ENCODE data around the gene DUSP22. TPM values are rescaled to one million over a fixed set of nuclear protein-coding genes. Genes with fewer than 3 reads are reported as not detected.

The DUSP22 gene
- polyA plus RNA-seq, 1 of the 3 experiments (the other 2 are of a cell fraction): 6.8 TPM

- Histone ChIP-seq H3K79me2 (ENCODE audit: insufficient read depth) (no peaks in the 10 kb centered on the region), H4K20me1 (ENCODE audit: insufficient read depth) (0 out of 2 replicates have a peak, but pooled peaks cover 4% of the 10 kb centered on the region), H3K9me2 (no peaks in the 10 kb centered on the region), H2AFZ (ENCODE audit: low read depth) (no peak overlapping the region), H3K9ac (no peak overlapping the region), H3K36me3 (replicated peaks in 1 of 2; ENCODE audit: control insufficient read depth in 1 of 2, insufficient read depth in 2 of 2, low read length in 1 of 2) (no peaks in the 10 kb centered on the region), H3K27me3 (ENCODE audit: insufficient read depth) (peaks cover 23% of the 10 kb centered on the region), H3K4me1 (ENCODE audit: control insufficient read depth in 1 of 2, insufficient read depth in 2 of 2, low read depth in 1 of 2, low read length in 1 of 2) (no peaks in the 10 kb centered on the region; a peak in 2 of 4 replicates), H3K9me3 (no peaks in the 10 kb centered on the region), H3K4me3 (ENCODE audit: low read depth in 2 of 2, low read length in 1 of 2) (no peak overlapping the region), H3K4me2 (no peak overlapping the region), H3F3A (replicated peaks; ENCODE audit: insufficient read depth) (no peaks in the 10 kb centered on the region), H3K27ac (ENCODE audit: low read depth in 2 of 2, low read length in 1 of 2) (no peak overlapping the region)
- no peak for DNase-seq
- CTCF ChIA-PET: interaction anchor here (1.0 kb wide), 1 partner anchor 15 kb away, joined by 3 read pairs; no protein-coding TSS in a partner anchor
- POLR2A ChIA-PET: no interaction called here
- TF ChIP-seq REST (IDR thresholded peaks at IDR 0.05; ENCODE audit: low read depth, low read length): no peak
- no peak for TF ChIP-seq FOXM1 (IDR thresholded peaks at IDR 0.05; ENCODE audit: low read depth)
- no peak for TF ChIP-seq NFIC (IDR thresholded peaks at IDR 0.05; ENCODE audit: borderline replicate concordance)
- TF ChIP-seq TEAD4 (IDR thresholded peaks at IDR 0.05; ENCODE audit: borderline replicate concordance, insufficient read depth): no peak
- no peak for TF ChIP-seq JUND (IDR thresholded peaks at IDR 0.05)
- TF ChIP-seq NRF1 (IDR thresholded peaks at IDR 0.05; ENCODE audit: low read depth, low read length): no peak
- no peak for TF ChIP-seq GATA2 (CRISPR knock-in tag; IDR thresholded peaks at IDR 0.05)
- TF ChIP-seq RXRA (IDR thresholded peaks at IDR 0.05; ENCODE audit: borderline replicate concordance, low read depth): no peak
- no peak for TF ChIP-seq ZBTB33 (IDR thresholded peaks at IDR 0.05; ENCODE audit: borderline replicate concordance, low read depth)
- TF ChIP-seq USF1 (IDR thresholded peaks at IDR 0.05; ENCODE audit: borderline replicate concordance, low read depth): no peak
- WGBS (ENCODE audit: low lambda C conversion rate): 48% methylated on average over 12 of the region's 12 CpGs
Measured at GRCh38 chr6:322940-323729, 30.8 kb downstream of the DUSP22 start.
